Activated T-cell treated with anti-CD3 and anti-CD28 coated beads, Interleukin-2, amount 50 U/mL, for 48 hours (primary cell): ENCODE data around the gene CCL20.
A peak's percentile ranks its signal among the peaks of the same experiment; 100 is the strongest.
"Not testable (repeated sequence)": the region's sequence is repeated elsewhere in the genome, so short reads cannot be mapped to it uniquely, and the experiment has no call there.

ENCODE experiments used
- DNase-seq, 2 experiments: peaks; one replicate each; pipeline ENCODE4 v3.0.0-alpha.2; 2020

CCL20 gene, protein sequence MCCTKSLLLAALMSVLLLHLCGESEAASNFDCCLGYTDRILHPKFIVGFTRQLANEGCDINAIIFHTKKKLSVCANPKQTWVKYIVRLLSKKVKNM

DNA sequence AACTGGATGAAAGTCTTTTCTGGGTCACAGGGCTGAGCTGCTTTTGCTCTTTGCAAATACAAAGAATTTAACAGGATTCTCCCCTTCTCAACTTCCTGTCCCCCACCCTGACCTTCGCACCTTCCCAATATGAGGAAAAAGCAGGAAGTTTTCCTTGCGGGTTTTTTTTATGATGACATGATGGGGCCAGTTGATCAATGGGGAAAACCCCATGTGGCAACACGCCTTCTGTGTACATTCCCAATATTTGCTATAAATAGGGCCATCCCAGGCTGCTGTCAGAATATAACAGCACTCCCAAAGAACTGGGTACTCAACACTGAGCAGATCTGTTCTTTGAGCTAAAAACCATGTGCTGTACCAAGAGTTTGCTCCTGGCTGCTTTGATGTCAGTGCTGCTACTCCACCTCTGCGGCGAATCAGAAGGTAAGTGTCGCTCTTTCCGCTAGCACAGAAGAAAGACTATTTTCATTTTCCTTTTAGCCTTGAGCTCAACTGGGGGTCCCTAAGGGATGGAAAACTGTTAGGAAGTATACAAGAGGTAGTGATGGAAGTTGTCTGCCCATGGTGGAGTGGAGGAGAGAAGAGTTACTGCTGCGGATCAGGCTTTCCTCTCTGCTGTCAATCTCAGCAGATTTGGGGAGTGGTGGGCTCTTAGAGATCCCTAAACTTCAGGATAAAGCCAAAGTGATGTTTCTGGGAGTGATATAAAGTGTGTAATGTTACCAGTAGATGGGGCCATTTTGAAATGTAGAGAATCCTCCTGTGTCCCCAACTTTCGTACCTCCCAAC is at the start of gene CCL20:
Gene CCL20 (plus strand): TSS at position 281 of the 792 bp plus-strand sequence. CDS start 70 bp downstream, at position 351.
- no peak for DNase-seq

DNA sequence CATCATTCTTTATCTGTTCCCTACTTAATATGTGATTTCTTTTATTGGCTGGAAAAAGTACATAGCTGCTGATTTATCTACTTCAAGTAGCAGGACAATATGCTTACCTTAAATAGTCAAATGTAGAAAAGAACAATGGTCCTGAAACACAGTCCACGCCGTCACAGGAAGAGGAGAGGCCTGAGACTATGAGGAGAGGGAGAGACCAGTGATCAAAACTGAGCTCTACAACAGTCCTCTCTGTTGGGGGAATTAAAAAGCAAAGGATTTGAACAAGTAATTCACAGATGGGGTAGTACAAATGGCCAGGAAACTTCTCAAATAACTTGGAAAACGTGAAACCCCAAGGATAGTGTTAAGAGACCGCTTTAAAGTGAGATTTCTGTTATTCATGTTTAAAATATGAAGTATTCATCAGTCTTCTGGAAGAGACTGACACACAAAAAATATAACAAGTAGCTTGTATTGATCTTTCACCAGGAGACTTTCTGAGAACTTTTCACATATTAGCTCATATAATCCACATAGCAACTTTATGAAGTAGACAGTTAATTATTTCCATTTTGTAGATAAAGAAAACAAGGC is 47.8 kb upstream of the CCL20 start:
- no peak for DNase-seq

DNA sequence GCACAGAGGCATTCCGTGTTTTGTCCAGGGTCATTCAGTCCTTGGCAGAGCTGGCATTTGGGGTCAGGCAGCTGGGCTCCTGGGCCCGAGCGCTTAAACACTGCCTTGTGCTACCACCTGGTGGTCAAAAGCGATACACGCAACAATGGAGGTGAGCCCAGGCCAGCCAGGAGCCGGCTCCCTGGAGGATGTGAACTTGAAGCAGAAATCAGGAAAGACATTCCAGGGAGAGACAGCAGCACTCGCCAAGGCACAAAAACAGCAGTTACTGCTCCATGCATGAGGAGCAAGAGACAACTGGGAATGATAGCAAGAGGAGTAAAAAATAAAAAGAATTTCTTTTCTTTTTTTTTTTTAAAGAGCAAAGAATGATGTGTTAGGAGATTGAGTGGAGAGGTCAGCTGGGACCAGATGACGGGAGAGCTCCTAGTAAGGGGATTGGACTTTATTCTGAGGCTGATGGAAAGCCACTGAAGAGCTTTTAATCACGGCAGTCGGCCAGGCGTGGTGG is 47.2 kb upstream of the CCL20 start:
- DNase-seq: peak; percentile 76 to 77

DNA sequence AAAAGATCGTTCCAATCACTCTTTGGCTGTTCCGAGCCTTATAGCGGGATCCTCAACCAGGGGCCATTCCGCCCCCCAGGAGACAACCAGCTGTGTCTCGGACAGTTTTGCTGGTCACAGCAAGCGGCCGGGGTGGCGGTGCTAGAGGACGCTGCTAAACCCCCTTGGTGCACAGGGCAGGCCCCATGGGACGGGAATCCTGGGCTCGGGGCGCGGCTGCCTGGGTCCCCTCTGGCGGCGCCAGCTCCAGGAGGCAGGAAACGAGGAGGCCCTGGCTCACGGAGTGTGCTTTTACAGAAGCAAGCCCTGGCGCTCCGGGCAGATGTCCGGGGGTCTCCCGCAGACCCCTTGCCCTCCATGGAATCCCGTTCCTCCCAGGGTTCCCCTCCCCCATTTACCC is 45.8 kb upstream of the CCL20 start:
- no peak for DNase-seq

DNA sequence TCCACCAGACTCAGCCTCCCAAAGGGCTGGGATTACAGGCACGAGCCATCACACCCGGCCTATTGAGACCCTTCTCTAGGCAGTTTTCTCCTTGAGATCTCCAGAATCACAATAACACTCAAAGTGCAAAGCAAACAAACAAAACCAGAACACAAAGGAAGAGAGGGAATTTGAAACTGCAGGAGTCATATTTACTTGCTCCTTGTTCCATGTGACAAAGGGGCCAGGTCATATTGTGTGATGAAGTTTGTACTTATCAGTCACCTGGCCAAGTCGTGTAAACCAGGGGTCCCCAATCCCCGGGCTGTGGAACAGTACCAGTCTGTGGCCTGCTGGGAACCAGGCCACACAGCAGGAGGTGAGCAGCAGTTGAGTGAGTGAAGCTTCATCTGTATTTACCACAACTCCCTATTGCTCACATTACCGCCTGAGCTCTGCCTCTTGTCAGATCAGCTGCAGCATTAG is 41.4 kb upstream of the CCL20 start:
- no peak for DNase-seq

DNA sequence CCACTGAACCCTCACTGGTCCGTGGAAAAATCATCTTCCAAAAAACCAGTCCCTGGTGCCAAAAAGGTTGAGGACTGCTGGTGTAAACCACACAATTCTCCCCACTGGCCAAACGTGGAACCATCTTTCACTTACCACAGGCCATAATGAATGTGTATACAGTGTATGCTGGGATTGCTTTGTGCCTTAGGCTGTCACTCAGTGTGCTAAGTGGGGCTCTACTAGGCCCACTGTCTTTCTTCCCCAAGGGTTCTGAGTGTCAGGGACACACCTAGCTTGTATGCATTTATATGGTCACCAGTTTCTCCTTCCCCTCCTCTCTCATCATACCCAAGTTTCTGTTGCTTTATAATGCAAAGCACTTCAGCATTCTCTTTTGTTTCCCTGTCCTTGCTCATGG is 40.7 kb upstream of the CCL20 start:
- no peak for DNase-seq

DNA sequence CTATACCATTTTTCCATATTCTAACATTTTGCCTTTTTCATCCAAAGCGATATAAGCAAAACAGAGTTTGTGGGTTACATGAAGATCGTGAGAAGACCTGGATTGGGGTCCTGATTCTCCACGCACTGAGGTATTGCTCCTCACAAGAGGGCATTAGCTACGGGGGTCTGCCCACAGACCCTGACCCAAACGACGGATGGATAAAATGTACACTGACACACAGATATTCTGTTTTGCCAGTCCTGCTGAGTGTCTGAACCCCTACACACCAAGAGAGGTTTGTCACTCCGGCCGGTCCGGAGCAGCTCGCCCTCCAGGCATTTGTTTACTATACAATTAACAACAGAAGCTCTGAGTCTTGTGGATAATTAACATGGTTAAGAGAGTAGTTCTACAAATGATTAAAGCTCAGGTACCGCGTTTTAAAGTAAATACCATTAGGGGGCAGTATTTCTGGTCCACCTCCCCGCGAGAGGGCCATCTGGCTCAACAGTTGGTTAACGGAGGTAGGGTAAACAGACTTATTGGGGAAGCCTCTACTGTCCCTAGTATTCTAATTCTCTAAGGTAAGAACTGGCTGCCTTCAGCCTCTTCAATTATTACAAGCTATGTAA is 39.5 kb upstream of the CCL20 start:
- DNase-seq: peak in 1 of 2 experiments; percentile 22

DNA sequence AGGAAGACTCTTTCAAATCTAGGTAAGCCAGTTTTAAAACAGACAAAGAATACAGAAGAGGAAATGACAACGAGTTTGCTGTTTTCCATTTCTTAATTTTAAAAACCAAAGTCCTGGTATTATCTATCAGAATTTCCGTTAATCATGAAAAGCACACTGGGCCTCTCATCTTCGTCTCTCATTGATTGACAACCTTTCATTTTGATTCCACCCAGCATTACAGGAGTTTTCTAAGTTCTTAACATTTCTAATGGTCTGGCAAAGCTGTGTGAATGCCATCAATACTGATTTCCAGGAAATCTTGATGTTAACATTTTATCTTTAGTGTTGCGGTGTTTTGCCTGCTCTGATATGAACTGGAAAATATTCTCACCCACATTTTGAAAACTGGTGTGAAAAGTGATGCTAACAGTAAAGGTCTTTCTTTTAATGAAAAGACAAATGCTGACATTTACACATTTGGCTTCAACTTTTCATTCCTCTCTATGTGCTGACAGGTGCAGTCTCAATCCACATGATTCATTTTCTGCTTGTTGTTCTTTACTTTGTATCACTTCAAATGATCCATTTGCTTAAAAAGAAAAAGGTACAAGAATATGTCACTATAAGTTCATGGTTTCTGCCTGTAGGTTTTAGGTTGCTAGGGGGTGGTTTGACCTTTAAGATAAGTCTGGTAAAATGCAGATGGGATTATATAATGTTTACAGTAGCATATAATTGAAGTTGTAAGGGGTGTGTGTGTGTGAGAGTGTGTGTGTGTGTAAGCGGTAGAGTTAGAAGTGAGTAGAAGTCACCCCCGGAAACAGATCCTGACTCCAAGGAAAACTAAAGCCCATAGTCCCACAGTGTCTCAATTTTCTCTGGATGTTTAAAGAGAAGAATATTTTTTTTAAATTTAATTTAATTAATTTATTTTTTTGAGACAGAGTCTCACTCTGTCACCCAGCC is 38.5 kb upstream of the CCL20 start:
- DNase-seq: no peak

DNA sequence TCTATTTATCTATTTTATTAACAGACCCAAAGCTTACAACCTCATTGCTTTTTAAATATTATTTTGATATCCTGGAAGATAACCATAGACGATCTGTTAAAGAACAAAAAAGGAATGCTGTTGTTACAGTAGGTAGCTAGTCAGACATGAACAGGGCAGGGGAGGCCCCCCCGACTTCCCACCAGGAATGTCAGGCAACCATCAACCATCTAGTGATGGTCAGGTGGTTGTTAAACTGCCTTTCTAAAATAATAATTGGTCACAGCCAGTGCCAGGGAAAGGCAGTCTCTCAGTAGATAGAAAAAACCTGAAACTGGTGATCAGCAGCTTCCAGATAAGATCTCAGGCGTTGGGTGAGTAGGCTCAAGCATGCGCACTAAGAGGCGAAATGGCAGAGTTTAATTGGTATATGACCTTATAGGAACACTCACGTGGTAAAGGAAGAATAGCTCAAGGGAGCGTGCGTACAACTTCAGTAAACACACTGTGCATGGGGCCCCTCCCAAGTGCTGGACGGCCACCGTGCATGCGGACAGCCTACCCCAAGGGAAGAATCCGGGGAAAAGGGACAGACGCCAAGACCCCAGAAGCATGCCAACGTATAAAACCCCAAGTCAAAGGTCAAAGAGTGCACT is 32.5 kb upstream of the CCL20 start:
- no peak for DNase-seq

DNA sequence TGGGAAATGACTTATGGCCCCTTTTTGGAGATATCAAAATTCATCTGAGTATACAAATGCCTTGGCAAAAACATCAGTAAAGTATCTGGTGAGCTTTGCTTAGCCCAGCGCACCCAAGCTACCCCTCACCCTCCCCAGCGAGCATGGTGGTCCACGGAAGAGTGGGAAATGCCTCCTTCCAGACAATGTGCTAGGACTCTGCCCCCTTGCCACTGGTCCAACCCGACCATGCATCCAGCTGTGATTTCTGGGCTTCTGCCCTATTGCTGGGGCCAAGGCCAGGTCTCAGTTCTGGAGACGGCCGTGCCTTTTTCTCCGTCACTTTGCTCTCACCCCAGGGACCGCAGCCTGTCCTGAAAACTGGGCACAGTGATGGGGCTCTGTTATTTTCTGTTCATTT is 31.8 kb upstream of the CCL20 start:
- no peak for DNase-seq

DNA sequence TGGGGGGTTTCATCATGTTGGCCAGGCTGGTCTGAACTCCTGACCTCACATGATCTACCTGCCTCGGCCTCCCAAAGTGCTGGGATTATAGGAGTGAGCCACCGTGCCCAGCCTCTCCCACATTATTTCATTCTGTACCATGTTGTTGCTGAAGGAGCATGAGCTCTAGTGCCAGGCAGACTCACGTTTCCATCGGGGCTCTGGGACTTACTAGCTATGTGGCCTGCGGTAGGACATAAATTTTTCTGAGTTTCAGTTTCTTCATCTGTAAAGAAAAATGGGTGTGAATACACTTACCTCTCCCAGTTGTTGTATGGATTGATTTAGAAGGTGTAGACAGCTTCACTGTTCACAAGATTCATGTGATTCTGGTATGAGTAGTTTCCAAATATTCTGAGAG is 30.8 kb upstream of the CCL20 start:
- DNase-seq: no peak

DNA sequence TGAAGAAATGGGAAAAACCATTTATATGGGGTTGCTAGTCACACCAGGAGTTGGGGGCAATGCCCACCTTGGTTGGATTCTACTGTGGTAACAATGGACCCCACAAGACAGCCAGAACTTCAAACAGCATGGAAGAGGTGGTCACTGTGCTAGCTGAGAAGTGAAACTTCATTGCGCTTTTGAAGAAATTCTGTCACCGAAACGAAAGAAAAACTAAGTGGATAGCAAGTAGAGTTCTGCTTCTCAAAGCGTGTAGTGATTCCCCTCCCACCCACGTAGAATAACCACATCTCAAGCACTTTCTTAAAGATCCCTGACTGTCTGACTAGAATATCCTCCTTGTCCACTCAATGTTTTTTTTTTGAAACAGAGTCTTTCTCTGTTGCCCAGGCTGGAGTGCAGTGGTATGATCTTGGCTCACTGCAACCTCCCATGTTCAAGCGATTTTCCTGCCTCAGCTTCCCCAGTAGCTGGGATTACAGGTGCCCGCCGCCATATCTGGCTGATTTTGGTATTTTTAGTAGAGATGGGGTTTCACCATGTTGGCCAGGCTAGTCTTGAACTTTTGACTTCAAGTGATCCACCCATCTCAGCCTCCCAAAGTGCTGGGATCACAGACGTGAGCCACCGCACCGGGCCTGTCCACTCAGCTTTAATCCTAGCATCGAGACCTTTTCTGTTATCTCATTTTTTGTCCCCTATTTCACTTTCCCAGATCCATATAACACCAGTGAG is 30.1 kb upstream of the CCL20 start:
- no peak for DNase-seq

DNA sequence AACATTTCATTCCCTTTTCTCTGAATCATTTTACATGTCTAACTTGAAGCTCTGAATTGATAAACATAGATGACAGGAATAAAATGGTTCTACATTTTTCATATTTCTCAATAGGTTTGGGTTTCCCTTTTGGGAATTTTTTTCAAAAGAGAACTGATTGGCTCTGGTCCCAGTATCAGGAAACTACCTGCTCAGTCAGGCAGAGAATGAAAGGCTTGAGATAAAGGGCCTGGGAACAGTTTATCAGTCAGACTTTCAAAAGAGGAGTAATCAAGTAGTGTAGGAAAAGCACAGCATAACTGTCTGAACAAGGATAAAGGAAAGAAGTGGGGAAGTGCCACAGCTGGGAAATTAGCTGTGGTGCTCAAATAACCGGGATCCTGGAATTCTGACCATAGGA is 28.3 kb upstream of the CCL20 start:
- DNase-seq: no peak

DNA sequence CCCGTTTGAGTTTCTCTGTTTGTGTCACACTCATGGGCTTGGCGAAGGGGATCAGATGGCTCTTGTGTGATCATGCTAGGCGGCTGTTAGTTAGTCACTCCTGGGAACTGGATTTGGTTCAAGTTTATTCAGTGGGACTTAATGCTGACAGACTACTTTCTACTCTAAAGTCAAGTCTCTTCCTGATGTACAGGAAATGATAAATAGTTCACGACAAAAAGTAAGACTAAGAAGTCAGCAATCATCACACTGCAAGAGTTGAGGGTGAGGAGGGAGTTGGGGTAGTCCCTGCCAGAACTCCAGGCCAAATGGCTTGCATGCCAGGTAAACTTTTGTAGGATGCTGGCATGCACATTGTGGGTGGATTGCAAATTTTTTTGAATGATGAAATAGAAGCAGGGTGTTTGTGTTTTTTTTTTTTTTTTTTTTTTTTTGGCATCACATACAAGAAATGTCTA is 25.1 kb upstream of the CCL20 start:
- no peak for DNase-seq

DNA sequence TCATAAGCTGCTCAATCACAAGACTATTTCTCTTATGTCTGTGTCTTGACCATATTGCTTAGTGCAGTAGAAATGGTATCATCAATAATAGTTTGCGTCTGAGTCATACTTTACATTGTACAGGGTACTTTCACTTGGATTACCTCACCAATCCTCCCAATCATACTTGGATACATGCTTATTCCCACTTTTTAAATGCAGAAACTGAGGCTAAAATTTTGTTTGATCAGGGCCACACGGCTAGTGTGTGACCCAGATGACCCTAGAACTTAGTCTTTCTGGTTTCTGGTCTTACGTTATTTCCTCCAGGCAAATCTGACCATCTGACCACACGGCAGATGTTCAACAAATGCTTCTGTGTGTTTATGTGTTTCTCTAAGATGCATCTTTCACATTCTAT is 23.8 kb upstream of the CCL20 start:
- no peak for DNase-seq

DNA sequence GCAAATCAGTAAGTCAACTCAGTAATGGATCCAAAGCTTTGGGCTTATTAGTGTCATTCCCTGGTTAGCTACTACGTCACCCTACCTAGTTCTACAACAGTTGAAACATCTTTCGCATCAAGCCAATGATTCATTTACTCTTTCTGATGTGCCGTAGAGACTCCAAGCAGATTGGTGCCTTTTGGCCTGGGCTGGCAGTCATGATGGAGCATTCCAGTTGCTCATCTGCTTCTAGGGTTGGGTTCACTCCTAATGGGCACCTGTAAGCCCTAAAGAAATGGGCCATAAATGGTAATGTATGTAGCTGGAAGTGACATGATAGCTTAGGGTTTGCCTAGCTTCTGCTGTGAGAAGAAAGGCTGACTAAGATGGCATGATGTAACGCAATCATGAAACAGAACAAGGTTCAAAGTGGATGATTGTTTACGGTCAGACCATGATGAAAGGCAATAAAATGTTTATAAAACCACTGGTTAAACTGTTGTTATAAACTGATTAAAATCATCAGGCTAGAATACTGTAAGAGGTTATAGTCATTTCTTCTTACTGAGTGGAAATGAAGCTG is 20.4 kb upstream of the CCL20 start:
- DNase-seq: no peak

DNA sequence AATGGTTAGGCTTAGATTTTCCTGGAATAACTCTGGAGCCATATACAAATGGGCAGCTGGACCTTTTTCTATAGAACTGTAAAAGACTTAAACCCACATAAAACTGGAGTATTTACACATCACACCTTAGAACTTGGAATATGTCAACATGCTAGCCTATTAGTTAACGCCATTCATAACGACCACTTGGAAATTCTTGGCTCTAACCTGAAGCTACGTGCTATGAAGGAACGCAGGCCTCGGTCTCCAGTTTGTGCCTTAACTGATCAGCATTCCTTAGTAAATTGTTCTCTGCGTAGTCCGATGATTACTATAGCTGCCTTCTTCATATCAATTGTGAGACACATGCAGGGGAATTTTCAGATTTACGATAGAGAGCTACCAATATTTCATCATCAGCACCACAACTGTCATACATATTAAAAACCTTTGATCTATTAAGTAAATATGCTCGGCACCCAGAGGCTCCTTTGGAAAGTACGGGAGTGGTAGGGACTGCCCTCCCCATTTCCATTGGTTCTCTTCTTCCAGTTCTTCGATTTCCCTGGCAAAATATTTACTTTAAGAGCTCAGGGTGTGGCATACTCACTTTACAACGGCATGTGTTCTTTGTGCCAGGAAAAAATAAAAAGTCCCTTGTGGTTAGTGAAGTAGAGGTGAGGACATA is 17.5 kb upstream of the CCL20 start:
- no peak for DNase-seq

DNA sequence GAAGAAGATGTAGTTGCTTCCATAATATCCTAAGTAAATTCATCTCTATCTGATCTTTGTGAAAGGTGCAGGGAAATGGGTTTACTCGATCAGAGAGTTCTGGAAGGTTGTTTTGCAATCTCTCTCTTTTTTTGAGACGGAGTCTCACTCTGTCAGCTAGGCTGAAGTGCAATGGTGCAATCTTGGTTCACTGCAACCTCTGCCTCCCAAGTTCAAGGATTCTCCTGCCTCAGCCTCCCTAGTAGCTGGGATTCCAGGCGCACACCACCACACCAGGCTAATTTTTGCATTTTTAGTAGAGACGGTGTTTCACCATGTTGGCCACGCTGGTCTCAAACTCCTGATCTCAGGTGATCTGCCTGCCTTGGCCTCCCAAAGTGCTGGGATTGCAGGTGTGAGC is 16.9 kb upstream of the CCL20 start:
- DNase-seq: not testable (repeated sequence)

DNA sequence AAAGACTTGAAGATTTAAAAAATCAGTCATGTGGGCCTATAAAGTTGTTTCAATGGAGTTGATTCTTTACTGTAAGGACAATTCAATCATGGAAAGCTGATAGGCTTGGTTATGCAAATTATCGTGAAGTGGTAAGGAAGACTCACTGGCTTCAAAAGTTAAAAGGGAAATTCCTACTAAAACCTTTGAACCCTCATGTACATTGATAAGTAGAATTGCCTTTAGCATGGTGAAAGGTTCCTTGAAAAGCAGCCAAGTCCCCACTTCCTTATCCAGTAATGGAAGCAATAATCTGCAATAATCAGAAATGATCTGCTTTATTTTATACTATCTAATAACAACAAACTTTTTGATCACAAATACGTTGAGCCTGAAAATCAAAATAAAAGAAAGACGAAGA is 14.4 kb upstream of the CCL20 start:
- DNase-seq: no peak

DNA sequence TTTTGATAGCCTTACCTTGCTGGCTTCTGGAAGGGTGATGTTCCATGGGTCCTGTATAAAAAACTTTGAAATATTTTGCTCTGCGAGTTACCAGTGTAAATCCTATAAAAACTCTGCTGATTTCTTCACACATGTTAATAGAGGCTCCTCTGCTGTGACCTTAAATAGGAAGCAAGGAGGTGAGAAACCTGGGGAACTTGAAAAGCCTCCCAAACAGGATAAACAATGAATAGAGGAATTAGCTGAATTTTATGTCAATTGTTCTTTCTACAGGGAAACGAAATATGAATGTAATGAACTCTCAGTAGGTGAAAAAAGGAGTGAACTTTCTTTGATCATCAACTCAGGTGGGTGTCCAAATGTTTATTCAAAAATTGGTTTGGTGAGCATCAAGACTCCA is 10.8 kb upstream of the CCL20 start:
- DNase-seq: no peak
